ENCODE measurements around the gene TNIP1.

Gene TNIP1, protein sequence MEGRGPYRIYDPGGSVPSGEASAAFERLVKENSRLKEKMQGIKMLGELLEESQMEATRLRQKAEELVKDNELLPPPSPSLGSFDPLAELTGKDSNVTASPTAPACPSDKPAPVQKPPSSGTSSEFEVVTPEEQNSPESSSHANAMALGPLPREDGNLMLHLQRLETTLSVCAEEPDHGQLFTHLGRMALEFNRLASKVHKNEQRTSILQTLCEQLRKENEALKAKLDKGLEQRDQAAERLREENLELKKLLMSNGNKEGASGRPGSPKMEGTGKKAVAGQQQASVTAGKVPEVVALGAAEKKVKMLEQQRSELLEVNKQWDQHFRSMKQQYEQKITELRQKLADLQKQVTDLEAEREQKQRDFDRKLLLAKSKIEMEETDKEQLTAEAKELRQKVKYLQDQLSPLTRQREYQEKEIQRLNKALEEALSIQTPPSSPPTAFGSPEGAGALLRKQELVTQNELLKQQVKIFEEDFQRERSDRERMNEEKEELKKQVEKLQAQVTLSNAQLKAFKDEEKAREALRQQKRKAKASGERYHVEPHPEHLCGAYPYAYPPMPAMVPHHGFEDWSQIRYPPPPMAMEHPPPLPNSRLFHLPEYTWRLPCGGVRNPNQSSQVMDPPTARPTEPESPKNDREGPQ

DNA sequence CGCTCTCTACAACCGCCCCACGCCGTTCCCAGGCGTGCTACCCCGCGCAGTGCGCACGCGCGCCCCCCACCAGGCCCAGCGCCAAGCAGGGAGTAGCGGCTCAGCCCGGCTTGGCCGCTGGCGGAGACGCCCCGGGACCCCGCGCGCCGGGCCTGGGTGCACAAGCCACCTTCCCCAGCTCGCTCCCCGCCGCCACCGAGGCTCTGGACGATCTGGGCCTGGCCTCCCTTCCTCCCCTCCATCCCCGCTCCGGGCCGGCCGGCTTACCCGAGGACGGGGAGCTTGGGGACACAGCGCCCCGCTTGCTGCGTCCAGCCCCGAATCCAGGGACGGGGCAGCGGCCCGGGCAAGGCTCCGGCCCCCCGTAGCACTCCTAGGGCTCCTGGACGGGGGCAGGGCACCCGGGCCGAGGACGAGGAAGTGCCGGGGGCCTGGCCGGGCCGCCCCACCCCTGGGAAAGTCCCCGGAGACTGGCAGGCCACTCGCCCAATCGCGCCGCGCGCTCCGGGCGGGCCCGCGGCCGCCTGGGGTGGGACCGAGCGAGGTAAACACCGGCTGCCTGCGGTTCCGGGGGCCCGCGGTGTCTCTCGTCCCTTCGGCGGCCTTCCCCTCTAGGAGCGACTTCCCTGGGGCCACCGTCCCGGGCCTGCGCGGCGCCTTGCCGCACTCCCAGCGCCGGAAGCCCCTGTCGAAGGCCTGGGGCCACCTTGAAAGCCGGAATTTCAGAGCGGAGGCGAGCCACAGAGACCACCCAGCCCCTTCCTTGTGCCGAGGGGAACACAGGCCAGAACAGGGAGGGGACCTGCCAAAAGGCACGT, at the start of gene TNIP1:
TNIP1 (minus strand) TSS at position 422 of the 818 bp plus-strand sequence. CDS start 15,939 bp downstream, outside the sequence.
- DNase-seq = peak; percentile 55 to 81

DNA sequence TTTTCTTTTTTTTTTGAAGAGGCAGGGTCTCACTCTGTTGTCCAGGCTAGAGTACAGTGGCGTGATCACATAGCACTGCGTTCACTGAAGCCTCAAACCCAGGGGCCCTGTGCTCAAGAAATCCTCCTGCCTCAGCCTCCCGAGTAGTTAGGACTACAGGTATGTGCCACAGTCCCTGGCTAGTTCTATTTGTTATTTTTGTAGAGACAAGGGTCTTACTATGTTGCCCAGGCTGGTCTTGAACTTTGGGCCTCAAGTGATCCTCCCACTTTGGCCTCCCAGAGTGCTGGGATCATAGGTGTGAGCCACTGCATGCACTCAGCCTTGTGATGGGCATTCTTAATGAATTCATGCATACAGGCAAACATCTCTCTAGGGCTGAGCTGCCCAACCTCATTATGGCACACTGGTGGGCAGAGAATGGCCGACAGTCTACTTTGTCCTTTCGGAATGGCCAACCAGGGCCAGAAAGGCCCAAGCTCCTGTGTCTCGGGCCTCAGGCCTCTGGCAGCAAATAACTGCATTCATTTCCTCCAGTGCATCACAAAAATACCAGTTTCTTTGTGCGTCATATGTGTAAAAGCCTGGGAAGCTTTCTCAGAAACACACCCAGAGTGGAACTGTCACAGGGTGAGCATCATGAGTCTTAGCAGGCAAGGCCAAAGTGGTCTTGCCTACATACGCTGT, 49.5 kb upstream of the TNIP1 start:
- no peak for DNase-seq

DNA sequence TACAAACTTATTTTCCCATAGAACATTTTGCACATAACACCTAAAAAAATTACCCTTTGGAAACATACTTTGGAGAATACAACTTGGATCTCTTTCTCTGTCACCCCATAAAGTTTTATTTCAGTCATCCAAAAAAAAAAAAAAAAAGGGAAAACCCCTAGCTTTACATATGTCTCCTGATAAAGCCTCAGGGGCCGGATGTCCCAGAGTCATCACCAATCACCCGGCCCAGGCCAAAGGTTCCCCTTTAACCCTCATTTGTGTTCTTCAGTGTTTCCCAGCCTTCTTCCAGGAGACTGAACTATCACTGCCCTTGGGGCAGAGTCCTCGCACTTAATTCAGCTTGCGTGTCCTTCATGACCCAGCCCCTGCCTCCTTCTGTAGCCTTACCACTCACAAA, 48.0 kb upstream of the TNIP1 start:
- no peak for DNase-seq

DNA sequence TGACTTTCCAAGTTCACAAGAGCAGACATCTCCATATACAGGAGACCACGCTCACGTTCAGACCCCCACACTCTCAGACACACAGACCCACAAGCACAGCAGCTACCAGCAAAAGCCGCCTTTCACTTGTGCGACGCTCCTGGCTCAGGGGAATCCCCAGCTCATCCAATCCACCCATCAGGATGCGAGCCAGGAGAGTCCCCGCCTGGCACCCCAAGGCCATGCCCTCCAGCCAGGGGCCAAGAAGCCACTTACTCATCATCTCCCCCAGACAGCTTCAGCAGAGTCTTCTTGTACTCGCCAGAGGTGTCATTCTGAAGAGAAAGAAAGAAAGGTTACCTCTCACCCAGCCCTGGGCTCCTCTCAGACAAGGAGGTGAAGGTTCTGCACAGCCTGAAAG, 47.1 kb upstream of the TNIP1 start:
- no peak for DNase-seq

- no peak for DNase-seq
Observed at GRCh38 chr5:151126199-151126645, 45.4 kb upstream of the TNIP1 start.

- DNase-seq = no peak
Observed at GRCh38 chr5:151125421-151125820, 44.6 kb upstream of the TNIP1 start.

GRCh38 chr5:151123897-151124751, 43.3 kb upstream of the TNIP1 start:
- peak in 1 of 2 experiments; percentile 12 for DNase-seq

- no peak for DNase-seq
Observed at GRCh38 chr5:151122828-151123227, 42.0 kb upstream of the TNIP1 start.

- DNase-seq = no peak
Observed at GRCh38 chr5:151121665-151122064, 40.8 kb upstream of the TNIP1 start.

GRCh38 chr5:151121095-151121494, 40.3 kb upstream of the TNIP1 start:
- no peak for DNase-seq

DNA sequence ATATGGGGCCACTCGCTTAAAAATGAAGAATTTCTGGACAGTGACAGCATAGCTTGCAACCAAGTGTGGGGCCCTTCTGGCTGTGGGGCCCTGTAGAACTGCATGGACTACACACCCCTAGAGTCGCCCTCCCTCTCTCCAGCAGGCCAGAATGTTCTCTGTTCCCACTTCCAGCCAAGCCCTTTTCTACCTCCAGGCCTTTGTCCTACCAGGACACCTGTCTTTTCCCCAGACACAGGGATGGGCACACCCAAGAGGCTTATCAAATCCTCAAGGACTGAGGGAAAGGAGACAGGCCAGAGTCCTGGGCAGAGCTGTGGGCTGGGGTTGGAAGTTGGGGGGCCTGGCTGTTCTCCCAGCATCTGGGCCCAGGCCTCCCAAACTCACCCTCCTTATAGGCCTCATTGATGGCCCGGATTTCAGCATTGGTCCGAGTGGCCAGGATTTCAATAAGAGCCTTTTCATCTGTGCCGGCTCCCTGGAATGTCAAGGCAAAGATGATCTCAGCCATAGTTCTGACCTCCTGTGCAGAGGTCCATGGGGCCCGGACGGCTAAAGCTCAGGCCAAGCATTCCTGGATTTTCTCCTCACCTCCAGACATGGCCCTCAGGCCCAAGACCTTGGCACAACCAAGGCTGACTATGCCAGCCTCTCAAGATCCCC, 38.2 kb upstream of the TNIP1 start:
- DNase-seq = no peak

DNA sequence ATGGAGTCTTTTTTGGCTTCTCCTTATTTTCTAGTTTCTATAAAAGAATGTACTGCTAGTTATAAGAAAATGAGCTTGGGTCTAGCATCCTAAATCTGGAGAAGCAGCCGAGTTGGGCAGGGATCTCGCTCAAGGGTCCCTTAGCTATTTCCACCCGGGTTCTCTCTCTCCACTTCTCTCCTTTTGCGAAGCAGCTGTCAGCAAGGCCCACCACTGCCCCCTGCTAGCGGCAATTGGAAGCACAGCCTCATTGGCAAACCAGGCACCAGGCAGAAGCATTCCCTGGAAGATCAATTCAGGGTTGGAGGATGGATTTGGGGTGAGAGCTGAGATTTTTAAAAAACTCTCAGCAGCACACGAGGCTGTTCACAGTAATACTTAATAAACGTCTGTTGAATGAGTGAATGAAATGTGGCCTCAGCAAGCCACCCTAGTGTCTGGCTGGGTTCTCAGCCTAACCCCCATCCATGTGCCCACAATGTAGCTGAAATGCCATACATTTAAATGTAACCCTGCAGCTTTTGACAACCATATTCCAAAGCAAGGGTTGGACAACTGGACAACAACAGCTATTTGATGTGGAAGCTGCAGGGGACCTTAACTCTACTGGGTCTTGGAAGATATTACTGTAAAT, 34.6 kb upstream of the TNIP1 start:
- DNase-seq = peak in 1 of 2 experiments; percentile 37

- DNase-seq = no peak
Observed at GRCh38 chr5:151113651-151114050, 32.8 kb upstream of the TNIP1 start.

GRCh38 chr5:151110992-151111391, 30.2 kb upstream of the TNIP1 start:
- DNase-seq = no peak

GRCh38 chr5:151110122-151110681, 29.4 kb upstream of the TNIP1 start:
- no peak for DNase-seq

DNA sequence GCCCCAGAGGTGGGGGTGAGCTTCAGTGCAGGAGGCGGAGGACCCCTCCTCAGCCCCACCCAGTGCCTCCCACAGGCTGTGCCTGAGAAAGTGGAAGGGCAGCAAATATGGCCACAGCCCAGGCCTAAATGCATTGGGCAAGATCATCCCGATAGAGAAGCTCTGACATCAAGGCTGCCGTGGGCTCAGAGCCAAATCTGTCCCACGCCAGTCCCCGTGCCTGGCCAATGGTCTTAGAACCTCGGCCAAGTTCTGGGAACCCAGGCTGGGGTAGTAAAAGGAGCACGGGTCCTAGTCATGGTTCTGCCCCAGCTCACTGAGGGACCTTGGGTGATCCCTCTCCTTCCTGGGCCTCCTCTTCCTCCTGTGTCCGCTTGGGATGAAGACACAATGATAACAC, 27.7 kb upstream of the TNIP1 start:
- no peak for DNase-seq

DNA sequence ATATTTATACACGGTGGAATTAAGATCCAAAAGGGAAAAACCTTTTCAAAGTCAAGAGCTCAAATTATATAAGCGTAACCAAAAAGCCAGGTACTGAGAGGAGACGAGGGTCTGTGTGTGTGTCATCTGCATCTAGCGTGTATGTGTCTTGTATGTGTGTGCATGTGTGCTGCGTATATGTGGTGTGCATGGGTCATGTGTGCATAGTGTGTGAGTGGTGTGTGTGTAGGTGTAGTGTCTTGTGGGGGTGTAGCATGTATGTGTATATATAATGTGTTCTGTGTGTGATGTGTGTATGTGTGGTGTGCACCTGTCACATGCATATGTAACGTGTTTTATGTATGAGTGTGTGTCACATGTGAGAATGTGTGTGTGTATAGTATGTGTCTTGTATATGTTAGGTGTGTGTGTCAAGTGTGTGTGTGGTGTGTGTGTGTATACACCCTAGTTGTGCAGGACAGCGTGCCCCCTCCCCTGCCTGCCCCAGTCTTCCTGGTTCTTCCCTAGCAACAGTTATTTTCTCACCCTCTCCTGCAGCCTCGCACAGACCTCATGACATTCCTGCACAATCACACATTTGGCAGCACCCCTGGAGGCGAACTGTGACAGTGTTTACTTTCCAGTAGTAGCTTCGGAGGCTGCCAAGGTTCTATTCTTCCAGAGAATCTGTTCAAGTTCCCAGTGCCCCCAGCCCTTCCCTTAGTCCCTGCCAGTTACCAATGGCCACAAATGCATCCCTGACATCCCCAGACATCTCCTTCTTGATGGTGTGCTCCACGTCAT, 27.1 kb upstream of the TNIP1 start:
- DNase-seq = no peak

- no peak for DNase-seq
Observed at GRCh38 chr5:151107084-151107483, 26.2 kb upstream of the TNIP1 start.

DNA sequence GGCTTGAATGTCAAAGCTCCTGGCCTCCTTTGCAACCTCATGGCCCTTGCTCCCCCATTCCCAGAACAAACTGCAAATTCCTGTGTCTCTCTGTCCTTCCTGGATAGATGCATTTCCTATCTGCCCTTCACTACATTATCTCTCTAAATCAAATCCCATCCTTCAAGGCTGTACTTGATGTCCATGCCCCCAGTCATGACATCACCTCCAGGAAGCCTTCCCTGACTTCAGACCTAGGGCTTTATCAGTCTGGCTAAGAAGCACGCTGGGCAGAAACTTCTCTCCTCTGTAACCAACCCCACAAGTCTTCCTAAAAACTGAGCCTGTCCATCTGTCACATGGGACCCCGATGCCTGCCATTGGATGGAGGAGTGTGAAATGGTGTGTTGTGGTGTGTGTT, 25.7 kb upstream of the TNIP1 start:
- DNase-seq = no peak

- DNase-seq = no peak
Observed at GRCh38 chr5:151106043-151106442, 25.2 kb upstream of the TNIP1 start.

All from NCI-H2081 (cell line).